HG03460 (cell line): ENCODE data around the gene SHISA3.
"Not testable (repeated sequence)": the region's sequence is repeated elsewhere in the genome, so short reads cannot be mapped to it uniquely, and the experiment has no call there.

Source experiments
- ATAC-seq: cut with Tn5 transposase; IDR thresholded peaks from one replicate; pipeline ENCODE4 v1.9.1; 2021; ENCODE audit not compliant: unreplicated experiment

Gene SHISA3

DNA sequence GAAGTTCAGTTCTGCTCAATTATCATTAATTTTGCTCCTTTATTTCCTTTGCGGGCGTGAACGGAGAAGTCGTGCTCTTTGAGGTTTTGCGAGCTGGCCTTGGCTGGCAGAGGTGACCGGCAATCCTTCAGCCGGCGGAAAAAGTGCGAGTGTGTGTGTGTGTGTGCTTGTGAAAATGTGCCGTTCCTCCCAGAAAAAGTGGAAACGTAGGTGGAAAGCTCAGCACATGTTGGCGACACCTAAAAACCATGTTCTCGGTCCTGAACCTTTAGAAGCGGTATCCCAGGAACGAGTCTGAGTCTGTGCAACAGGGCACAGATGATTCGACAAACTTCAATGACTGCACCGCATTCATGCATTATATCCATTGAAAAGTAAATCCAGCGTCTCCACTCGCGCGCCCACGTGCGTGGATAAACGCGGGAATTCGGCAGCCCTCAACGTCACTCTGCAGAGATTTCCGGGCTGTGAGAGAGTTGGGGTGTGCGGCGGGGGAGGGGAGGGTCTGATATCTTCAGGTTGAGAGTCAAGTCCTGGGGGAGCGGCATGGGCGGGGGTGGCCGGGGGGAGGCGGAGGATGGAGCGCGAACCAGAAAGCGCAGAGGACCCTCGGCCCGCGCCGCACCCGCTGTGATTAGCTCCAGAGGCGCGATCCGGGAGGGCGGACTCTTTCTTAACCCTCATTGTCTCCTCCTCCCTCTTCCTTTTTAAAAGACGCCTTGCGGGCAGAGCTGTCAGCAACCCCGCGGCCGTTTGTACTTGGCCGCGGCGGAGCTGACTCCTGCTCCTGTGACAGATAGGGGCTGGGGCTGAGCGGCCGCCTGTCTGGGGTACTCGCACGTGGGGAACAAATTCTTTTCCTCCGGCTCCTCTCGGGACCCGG, at the start of gene SHISA3:
Gene SHISA3 (plus strand): TSS at position 737 of the 883 bp plus-strand sequence. CDS start 569 bp downstream, outside the sequence.
- no peak for ATAC-seq

DNA sequence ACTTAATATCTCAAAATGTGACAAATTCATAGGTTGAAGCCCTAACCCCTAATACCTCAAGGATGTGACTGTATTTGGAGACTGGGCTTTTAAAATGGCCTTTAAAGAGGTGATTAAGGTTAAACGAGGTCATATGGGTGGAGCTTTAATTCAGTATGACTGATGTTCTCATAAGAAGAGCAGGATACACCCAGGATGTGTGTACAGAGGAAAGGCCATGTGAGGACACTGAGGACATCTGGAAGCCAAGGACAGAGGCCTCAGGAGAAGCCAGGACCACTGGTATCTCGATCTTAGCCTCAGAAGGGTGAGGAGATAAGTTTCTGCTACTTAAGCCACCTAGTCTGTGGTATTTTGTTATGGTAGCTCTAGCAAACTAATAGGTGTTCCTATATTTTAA, 49.0 kb upstream of the SHISA3 start:
- no peak for ATAC-seq

DNA sequence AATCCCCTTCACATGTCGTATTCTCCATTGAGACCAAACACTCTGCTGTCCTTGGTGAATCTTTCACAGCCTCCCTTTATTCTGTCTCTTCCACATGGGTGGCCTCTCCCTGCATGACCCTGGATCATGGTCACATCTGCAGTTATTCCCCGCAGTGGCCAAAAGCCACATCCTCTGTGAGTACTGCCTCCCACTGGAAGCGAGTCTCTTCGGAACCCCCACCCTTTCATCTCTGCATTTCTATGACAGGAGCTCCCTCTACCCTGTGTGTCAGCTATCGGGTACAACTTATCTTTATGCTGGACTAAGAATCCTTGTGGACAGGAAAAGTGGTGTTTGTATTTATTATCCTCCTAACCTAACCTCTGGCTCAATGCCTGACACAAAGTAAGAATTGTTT, 48.6 kb upstream of the SHISA3 start:
- no peak for ATAC-seq

DNA sequence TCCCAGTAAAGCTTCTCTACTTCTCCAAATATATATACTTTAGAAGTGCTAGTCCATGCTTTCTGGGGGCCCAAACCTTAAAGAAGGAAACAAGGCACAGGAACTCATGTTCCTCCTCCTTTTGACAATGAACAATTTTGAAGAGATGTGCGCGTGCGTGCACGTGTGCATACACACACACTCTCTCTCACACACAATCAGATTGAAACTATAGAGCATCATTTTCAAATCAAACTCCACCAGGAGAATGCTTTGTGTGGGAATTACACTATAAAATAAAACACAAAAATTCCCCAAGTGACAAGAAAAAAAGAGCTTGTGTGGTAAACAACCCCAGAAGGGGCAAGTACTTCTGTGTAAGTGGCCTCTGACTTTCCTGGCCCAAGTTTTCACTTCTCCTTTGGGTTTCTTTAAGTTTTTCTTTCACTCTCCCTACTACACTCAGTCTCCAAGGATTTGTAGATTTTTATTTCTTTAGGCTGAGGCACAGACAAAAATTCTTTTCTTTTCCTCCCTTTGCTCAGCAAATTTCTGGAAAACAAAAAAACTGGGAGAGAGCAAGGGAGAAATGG, 46.6 kb upstream of the SHISA3 start:
- no peak for ATAC-seq

DNA sequence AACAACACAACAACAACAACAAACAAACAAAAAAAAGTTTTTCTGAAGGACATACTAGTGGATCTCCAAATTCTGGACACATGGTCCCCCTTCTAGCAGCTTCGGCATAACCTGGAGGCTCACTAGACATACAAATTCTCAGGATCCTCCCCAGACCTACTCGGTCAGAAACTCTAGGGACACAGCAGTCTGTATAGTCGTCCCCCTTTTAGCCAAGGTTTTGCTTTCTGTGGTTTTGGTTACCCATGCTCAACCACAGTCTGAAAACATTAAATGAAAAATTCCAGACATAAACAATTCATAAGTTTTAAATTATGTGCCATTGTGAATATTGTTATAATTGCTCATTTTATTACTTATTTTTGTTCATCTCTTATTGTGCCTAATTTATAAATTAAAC, 45.2 kb upstream of the SHISA3 start:
- ATAC-seq, result no peak

DNA sequence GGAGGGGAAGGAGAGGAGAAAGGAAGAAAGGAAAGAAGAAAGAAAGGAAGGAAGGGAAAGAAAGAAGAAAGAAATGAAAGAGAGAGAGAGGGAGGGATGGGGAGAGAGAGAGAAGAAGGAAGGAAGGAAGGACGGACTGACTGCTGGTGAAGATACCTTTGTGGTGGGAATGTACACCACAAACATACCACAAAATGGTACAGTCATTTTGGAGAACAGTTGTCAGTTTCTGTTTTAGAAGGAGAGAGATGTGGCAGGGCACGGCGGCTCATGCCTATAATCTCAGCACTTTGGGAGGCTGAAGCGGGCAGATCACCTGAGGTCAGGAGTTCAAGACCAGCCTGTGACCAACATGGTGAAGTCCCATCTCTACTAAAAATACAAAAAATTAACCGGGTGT, 40.0 kb upstream of the SHISA3 start:
- no peak for ATAC-seq

DNA sequence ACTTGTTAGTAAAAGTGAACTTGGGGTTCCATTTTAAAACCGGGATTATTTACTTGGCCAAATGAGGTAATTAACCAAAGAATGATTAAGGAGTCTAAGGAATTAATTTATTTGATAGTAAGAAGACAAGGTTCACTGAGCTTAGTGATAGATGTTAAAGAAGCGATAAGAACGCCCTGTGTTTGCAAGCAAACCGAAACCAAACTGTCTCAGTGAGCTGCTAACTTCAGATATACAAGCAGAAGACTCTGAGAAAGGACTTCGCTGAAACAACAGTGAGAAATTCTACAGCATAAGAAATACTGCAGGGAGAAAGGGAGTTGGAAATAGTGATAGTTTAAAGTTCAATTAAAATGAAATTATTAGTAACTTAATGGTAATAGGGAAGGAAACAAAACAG, 37.6 kb upstream of the SHISA3 start:
- no peak for ATAC-seq

DNA sequence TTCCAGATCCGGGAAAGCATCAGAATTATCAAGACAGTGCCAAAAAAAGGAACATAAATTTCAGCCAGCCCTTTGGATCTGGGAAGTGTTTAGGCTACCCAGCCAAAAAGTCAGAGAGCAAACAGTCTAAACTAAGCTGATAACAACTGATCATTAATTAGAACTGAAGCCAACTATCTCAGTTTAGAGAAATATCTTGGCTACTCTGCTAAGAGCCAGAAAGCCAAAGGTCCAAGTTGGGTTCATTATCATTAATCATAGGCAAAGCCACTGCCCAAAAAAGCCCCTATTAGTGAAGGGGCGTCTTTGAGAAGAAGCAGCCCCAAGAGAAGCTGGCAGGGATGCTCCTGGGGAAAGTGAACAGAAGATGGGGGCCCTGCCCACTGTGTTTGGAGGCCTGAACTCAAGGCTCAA, 37.0 kb upstream of the SHISA3 start:
- no peak for ATAC-seq

DNA sequence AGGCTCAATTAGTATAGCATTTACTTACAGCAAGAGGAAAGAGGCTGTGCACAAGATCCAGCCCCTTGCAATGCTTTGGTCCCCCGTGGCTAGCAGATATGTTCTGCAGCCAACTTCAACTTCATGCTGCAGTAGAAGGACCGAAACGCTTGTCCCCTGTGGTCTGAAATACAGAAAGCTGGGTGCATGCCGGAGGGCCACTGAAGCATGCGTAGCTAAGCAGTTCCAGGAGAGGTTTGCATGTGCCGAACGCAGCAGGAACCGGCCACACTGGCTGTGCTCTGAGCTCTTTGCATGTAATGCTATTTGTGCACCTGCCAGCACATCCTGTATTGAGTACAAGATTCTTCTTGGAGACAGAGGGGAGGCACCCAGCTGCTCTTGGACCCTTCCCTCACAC, 35.8 kb upstream of the SHISA3 start:
- ATAC-seq, result no peak

DNA sequence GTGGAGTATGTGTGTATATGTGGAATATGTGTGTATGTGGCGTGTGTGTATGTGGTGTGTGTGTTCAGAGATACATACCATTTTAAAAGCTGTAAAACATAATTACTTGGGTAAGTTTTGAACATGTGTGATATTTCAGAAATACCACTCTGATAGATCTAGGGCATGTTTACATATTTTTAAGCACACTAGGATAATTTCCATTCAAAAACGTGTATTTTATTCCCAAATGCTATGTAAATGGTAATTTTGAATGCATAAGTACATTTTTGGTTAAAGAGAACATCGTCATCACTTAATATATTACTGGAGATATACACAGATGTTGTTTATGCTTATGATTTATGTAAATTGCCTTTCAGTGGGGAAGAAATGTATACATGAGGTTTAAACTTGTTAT, 34.7 kb upstream of the SHISA3 start:
- no peak for ATAC-seq

DNA sequence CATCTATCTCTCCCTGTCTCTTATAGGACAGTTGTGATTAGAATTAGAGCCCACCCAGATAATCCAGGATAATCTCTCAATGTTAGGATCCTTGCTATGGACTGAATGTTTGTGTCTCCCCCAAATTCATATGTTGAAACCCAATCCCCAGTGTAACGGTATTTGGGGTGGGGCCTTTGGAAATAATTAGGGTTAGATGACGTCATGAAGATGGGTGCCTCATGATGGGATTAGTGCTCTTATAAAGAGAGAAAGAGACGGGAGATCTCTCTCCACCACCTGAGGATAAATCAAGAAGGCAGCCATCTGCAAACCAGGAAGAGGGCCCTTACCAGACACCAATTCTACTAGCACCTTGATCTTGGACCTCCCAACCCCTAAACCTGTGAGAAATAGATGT, 33.7 kb upstream of the SHISA3 start:
- no peak for ATAC-seq

DNA sequence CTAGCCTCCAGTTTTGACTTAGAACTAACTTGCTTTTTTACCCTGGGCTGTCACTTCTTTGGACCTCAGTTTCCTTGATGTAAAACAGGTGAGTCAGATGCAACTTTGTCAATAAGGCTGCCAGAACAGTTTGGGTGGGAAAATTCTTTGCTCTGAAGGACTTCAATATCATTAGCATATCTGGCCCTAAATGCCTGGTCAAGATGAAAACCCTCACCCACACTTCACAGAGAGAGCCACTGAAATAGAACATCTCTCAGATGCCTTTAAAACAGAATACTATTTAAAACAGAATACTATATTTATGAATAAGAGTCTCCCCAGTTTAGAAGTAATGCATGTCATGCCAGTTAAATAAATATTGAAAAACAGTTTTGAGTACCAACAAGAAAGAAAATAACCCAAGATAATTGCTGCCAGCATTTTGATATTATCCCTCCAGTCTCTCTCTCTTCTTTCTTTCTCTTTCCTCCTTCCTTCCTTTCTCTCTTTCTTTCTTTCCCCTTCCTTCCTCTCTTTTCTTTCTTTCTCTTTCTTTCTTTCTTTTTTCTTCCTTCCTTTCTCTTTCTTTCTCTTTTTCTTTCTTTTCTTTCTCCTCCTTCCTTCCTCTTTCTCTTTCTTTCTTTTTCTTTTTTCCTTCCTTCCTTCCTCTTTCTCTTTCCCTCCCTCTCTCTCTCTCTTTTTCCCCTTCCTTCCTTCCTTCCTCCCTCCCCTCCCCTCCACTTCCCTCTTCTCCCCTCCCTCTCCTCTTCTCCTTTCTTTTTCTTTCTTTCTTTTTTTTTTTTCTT, 32.8 kb upstream of the SHISA3 start:
- ATAC-seq, result no peak

DNA sequence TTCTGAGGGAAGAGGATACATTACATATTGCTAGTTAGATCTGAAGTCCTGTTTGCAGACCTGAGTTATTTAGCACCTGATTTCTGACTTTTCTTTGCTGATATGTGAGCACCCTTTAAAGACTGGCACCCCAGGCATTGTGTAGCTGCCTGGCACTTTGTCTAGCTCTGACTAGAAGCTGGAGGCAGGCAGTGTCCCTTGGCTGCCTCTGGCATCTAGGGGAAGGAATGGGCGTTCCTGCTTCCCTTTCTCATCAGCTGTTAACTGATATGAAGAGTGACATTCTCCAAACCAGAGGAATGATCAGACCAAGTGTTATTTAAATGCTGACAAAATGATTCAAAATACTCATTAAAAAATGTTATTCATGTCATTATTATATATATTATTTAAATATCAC, 30.3 kb upstream of the SHISA3 start:
- ATAC-seq, result no peak

DNA sequence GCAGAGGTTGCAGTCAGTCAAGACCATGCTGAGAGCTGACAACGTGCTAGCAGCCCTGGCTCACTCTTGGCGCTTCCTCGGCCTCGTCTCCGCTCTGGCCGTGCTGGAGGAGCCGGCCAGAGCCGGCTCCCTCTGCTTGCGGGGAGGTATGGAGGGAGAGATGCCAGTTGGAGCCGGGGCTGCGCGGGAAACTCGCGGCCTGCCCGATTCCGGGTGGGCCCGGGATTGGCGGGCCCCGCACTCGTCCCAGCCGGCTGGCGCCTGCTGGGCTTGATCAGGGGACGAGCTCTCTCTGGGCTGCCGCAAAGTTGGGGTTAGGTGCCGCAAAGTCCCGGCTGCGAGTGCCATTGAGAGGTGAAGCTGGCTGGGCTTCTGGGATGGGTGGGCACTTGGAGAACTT, 27.8 kb upstream of the SHISA3 start:
- no peak for ATAC-seq

DNA sequence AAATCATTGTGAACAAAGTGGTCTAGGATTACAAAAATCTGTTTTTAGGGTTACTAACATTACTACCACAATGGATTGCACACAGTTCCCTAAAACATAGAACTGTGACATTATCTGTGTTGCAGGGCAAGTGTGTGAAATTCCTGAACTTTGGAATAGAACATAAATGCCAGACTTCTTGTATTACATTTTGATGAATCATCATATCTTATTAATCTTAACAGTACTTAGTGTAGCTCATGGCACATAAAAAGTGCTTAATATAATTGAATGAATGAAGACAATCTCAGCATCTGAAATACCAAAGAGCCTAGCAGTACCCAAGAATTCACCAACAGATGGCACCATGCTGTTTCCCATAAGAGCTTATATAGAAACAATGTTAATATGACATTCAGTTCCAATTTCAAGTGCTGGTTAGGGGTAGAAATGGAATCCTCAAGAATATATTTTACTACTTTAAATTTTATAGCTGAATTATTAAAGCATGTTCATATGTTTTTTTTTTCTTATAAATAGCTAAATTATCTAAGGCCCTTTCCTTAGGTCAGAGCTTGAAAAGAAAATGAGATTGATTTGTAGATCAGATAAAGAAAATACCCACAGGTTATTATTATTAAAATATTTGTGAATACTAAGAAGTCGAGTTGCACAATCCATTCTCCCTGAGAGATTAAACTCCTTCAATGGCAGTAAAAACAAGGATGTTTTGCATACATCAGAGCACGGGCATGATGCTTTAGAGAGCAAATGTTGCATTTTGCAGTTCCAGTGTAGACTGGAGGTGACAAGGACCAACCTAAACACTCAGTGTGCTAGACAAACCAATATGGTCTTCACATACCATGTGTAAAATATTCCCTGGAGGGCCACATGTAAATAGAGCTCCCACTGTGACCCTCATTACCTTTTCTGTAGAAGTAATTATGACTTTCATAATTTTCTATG, 25.7 kb upstream of the SHISA3 start:
- ATAC-seq, result no peak

DNA sequence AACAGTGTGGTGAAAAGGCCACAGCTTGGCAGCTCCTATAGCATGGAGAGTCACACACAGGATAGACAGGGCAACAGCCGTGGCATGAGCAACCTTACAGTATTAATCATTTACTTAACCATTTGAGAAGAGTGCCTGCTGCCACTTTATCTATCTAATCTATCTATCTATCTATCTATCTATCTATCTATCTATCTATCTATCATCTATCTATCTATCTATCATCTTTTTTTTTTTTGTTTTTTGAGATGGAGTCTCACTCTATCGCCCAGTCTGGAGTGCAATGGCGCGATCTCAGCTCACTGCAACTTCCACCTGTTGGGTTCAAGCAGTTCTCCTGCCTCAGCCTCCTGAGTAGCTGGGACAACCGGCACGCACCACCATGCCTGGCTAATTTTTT, 25.0 kb upstream of the SHISA3 start:
- not testable (repeated sequence) for ATAC-seq

DNA sequence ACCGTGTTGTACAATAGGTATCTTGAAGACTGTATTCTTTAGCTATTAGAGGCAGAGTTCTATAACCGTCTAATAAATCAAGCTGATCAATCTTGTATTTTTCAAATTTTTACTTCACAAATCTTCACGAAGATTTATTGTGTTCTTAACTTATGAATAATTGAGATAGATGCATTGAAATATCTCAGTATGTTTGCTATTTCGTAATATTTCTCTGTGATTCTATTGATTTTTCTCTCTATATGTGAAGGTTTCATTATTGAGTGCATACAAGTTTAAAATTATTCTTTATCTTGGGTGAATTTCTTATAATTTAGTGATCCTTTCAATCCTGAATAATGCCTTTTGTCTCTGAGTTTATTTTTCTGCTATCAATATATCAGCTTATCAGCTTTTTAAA, 19.8 kb upstream of the SHISA3 start:
- no peak for ATAC-seq

DNA sequence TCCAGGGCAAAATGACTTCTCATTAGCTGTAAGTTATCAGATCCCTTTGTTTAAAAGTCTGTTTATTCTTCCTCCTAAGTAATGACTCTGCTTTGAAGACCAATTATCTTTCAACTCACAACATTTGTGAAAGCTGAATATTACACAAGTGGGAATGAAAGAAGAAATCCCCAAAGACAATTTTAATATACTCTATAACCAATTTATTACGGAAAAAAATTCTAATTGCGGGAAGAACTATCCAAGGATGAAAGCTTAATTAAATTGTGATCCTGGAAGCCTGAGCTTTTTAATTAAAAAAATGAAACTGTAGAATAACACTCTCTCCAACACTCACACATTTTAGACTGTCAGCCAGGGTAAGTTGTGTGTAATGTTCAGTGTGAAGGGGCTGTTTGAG, 15.6 kb upstream of the SHISA3 start:
- no peak for ATAC-seq

DNA sequence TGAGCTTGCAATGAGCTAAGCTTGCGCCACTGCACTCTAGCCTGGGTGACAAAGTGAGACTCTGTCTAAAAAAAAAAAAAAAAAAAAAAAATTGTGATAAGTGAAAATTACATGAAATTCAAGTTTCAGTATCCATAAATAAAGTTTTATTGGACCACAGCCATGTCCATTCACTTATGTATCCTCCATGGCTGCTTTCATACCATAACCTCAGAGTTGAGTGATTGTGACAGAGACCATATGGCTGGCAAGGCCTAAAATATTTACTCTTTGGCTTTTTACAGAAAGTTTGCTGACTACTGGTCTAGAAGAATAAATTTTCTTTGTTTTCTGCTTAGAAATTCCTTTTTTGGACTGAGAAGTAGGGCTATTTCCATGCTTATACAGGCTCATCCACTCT, 11.8 kb upstream of the SHISA3 start:
- no peak for ATAC-seq

DNA sequence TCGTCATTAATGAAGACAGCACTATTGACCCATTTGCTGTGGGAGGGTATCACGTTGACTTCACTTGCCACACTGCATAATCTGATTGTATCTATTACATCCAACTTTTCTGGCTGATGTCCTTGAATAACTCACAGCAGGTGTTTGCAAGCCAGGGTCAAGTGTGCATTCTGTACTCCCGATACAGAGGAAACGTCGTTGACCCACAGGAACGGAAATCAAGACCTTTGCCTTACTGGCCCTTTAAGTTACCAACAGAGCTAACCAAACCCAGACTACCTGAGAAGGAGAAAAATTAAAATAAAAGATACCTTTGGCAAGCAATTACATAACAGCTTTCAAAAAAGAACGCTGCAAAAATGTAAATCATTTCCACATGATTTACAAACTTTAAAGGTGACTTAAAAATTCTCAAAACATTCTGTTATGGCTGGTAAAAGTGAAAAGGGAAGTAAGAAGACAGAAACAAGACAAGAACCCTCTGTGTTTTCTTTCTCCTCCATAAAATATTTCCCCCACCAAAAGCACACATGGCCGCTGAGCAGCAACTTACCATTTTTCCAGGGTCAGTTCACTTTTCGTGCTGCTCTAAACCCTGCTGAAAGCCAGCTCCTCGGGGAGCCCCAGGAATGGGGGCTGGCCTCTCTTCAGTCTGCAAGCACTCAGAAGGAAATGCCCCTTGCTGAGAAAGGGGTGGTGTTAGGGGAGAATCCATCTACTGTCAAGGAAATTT, 6.5 kb upstream of the SHISA3 start:
- ATAC-seq, result no peak
